Stimulated activated CD4-positive, alpha-beta T cell treated with anti-CD3 and anti-CD28 coated beads, Interleukin-12 subunit alpha, Interleukin-12 subunit beta, amount 100 ng/mL, for 48 hours (primary cell): ENCODE measurements around the gene SYT4.
"Not testable (repeated sequence)": the region's sequence is repeated elsewhere in the genome, so short reads cannot be mapped to it uniquely, and the experiment has no call there.

ENCODE experiments used
- DNase-seq, 3 donors: peaks; one replicate each; pipeline ENCODE4 v3.0.0-alpha.2; 2020; ENCODE audit warnings: low read depth in 2 of 3, low spot score in 1 of 3

SYT4 gene

GRCh38 chr18:43277164-43277600, at the start of gene SYT4:
SYT4 (minus strand) TSS chr18:43277490; CDS start chr18:43277281, 209 bp downstream.
- no peak for DNase-seq

GRCh38 chr18:43322132-43322531, 44.8 kb upstream of the SYT4 start:
- no peak for DNase-seq

GRCh38 chr18:43314941-43315340, 37.7 kb upstream of the SYT4 start:
- DNase-seq, result no peak

- no peak for DNase-seq
These were observed 35.6 kb upstream of the SYT4 start for GRCh38 chr18:43312891-43313290.

- DNase-seq, result no peak
These were observed 32.9 kb upstream of the SYT4 start for GRCh38 chr18:43310239-43310638.

- DNase-seq, result no peak
These were observed 26.1 kb upstream of the SYT4 start for GRCh38 chr18:43303376-43303775.

- not testable (repeated sequence) for DNase-seq
These were observed 8.9 kb upstream of the SYT4 start for GRCh38 chr18:43286187-43286586.

- DNase-seq, result no peak
These were observed 6.0 kb upstream of the SYT4 start for GRCh38 chr18:43283299-43283698.

GRCh38 chr18:43279015-43279744, 1.9 kb upstream of the SYT4 start:
- DNase-seq, result no peak

- DNase-seq, result no peak
These were observed 1.1 kb upstream of the SYT4 start for GRCh38 chr18:43278355-43278754.

GRCh38 chr18:43276491-43276890, 799 bp downstream of the SYT4 start:
- DNase-seq, result no peak

- DNase-seq, result no peak
These were observed 1.7 kb downstream of the SYT4 start for GRCh38 chr18:43275546-43275945.

- DNase-seq, result no peak
These were observed 2.8 kb downstream of the SYT4 start for GRCh38 chr18:43274526-43274925.

- DNase-seq, result peak in 1 of 3 donors; percentile 40
These were observed 5.5 kb downstream of the SYT4 start for GRCh38 chr18:43271593-43272432.

GRCh38 chr18:43267818-43268217, 9.5 kb downstream of the SYT4 start:
- no peak for DNase-seq

GRCh38 chr18:43265465-43265864, 11.8 kb downstream of the SYT4 start:
- DNase-seq, result no peak

GRCh38 chr18:43248610-43249249, 28.6 kb downstream of the SYT4 start:
- no peak for DNase-seq

GRCh38 chr18:43247944-43248343, 29.3 kb downstream of the SYT4 start:
- no peak for DNase-seq

GRCh38 chr18:43238429-43238828, 38.9 kb downstream of the SYT4 start:
- DNase-seq, result no peak

GRCh38 chr18:43236921-43237320, 40.4 kb downstream of the SYT4 start:
- no peak for DNase-seq

GRCh38 chr18:43234889-43235288, 42.4 kb downstream of the SYT4 start:
- DNase-seq, result no peak

GRCh38 chr18:43222501-43222900, 54.8 kb downstream of the SYT4 start:
- no peak for DNase-seq
